ENCODE data around the gene EVA1C. TPM values are rescaled to one million over a fixed set of nuclear protein-coding genes. Genes with fewer than 3 reads are reported as not detected.

EVA1C gene
- polyA plus RNA-seq, 1 of the 3 experiments (the other 2 are of a cell fraction) = 10.1 TPM

DNA sequence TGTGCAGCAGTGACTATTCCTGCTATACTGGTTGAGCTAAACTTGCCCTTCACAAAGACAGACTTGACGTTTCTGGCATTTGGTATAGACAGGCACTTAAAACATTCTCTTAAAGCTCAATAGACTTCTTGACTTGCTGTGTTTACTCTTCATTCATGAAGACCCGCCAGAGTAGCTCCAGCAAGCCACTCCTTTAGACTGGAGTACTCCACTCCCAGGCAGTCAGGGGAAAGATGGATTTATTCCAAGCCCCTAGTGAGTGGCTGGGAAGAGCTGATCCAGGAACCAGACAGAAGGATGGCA is 70.7 kb downstream of the EVA1C start (continued):
- TF ChIP-seq, protein P1, sequence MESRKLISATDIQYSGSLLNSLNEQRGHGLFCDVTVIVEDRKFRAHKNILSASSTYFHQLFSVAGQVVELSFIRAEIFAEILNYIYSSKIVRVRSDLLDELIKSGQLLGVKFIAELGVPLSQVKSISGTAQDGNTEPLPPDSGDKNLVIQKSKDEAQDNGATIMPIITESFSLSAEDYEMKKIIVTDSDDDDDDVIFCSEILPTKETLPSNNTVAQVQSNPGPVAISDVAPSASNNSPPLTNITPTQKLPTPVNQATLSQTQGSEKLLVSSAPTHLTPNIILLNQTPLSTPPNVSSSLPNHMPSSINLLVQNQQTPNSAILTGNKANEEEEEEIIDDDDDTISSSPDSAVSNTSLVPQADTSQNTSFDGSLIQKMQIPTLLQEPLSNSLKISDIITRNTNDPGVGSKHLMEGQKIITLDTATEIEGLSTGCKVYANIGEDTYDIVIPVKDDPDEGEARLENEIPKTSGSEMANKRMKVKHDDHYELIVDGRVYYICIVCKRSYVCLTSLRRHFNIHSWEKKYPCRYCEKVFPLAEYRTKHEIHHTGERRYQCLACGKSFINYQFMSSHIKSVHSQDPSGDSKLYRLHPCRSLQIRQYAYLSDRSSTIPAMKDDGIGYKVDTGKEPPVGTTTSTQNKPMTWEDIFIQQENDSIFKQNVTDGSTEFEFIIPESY (IDR thresholded peaks at IDR 0.05; ENCODE audit: borderline replicate concordance, low read depth) = no peak
- TF ChIP-seq, protein P2, sequence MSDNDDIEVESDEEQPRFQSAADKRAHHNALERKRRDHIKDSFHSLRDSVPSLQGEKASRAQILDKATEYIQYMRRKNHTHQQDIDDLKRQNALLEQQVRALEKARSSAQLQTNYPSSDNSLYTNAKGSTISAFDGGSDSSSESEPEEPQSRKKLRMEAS (IDR thresholded peaks at IDR 0.05; ENCODE audit: low read depth) = no peak
- TF ChIP-seq NRF1 (IDR thresholded peaks at IDR 0.05; ENCODE audit: low read depth, low read length) = no peak
- no peak for TF ChIP-seq MXI1 (IDR thresholded peaks at IDR 0.05; ENCODE audit: low read depth, low read length)

DNA sequence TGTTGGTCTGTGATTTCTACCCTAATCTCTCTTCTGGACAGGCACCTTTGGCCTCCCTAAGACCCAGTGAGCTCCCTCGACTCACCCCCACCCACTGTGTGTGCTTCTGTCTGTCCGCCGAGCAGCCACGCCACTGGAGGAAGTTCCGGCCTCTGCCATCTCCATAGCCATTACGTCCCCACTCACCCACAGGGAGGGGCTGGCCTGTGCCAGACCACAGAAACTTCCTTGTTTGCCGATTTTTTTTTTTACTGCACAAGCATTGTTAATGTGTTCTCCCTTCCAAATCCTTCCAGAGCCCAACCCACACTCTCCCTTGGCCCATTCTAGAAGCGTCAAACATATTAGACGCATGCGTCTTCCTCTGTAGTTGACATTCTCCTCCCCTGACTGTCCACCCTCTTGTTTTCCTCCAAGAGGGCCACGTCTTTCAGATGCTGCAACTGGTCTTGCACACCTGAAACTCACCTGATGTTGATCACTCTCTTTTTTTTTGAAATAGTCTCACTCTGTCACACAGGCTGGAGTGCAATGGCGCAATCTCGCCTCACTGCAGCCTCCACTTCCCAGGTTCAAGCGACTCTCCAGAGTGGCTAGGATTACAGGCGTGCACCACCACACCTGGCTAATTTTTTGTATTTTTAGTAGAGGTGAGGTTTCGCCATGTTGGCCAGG is 72.3 kb downstream of the EVA1C start:
- H4K20me1 ChIP-seq (ENCODE audit: insufficient read depth) = no peaks in the 10 kb centered on the region
- H3K27me3 ChIP-seq (ENCODE audit: insufficient read depth) = no peaks in the 10 kb centered on the region
- peaks cover 7% of the 10 kb centered on the region; the same call in 1 of the 2 replicates for H3K79me2 ChIP-seq (ENCODE audit: insufficient read depth)
- H3K9ac ChIP-seq = no peak overlapping the region
- TF ChIP-seq, protein P3, sequence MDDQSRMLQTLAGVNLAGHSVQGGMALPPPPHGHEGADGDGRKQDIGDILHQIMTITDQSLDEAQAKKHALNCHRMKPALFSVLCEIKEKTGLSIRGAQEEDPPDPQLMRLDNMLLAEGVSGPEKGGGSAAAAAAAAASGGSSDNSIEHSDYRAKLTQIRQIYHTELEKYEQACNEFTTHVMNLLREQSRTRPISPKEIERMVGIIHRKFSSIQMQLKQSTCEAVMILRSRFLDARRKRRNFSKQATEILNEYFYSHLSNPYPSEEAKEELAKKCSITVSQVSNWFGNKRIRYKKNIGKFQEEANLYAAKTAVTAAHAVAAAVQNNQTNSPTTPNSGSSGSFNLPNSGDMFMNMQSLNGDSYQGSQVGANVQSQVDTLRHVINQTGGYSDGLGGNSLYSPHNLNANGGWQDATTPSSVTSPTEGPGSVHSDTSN (IDR thresholded peaks at IDR 0.05) = no peak
- TF ChIP-seq TCF12 (IDR thresholded peaks at IDR 0.05) = no peak
- TF ChIP-seq, protein P4, sequence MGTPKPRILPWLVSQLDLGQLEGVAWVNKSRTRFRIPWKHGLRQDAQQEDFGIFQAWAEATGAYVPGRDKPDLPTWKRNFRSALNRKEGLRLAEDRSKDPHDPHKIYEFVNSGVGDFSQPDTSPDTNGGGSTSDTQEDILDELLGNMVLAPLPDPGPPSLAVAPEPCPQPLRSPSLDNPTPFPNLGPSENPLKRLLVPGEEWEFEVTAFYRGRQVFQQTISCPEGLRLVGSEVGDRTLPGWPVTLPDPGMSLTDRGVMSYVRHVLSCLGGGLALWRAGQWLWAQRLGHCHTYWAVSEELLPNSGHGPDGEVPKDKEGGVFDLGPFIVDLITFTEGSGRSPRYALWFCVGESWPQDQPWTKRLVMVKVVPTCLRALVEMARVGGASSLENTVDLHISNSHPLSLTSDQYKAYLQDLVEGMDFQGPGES (IDR thresholded peaks at IDR 0.05; ENCODE audit: low read depth, low read length) = no peak
- no peak for TF ChIP-seq GATA2 (CRISPR knock-in tag; IDR thresholded peaks at IDR 0.05)
- TF ChIP-seq FOXJ3 (CRISPR knock-in tag; IDR thresholded peaks at IDR 0.05) = no peak
- TF ChIP-seq EZH2phosphoT487 (IDR thresholded peaks at IDR 0.05; ENCODE audit: borderline replicate concordance, low read depth) = no peak
- no peak for TF ChIP-seq FOXM1 (IDR thresholded peaks at IDR 0.05; ENCODE audit: low read depth)
- TF ChIP-seq RXRA (IDR thresholded peaks at IDR 0.05; ENCODE audit: borderline replicate concordance, low read depth) = no peak
- no peak for TF ChIP-seq TAF1 (IDR thresholded peaks at IDR 0.05; ENCODE audit: borderline replicate concordance, low read depth, low read length)
- TF ChIP-seq, protein P5, sequence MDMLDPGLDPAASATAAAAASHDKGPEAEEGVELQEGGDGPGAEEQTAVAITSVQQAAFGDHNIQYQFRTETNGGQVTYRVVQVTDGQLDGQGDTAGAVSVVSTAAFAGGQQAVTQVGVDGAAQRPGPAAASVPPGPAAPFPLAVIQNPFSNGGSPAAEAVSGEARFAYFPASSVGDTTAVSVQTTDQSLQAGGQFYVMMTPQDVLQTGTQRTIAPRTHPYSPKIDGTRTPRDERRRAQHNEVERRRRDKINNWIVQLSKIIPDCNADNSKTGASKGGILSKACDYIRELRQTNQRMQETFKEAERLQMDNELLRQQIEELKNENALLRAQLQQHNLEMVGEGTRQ (IDR thresholded peaks at IDR 0.05; ENCODE audit: borderline replicate concordance, low read depth, low read length) = no peak
- no peak for TF ChIP-seq CHD2 (IDR thresholded peaks at IDR 0.05; ENCODE audit: low read length, partially characterized antibody)
- TF ChIP-seq POLR2AphosphoS5 (IDR thresholded peaks at IDR 0.05; ENCODE audit: low read depth, low read length) = no peak
- TF ChIP-seq MEF2A (IDR thresholded peaks at IDR 0.05; ENCODE audit: borderline replicate concordance, low read depth) = no peak
- no peak for TF ChIP-seq ELF1 (IDR thresholded peaks at IDR 0.05)
- no peak for TF ChIP-seq MXI1 (IDR thresholded peaks at IDR 0.05; ENCODE audit: low read depth, low read length)
- TF ChIP-seq RCOR1 (IDR thresholded peaks at IDR 0.05; ENCODE audit: low read length) = no peak
- no peak for TF ChIP-seq JUND (IDR thresholded peaks at IDR 0.05)
- no peaks in the 10 kb centered on the region for H3K9me3 ChIP-seq
- H3K4me2 ChIP-seq = no peak overlapping the region
- no peak for DNase-seq
- 97% methylated on average over 16 of the region's 16 CpGs for WGBS (ENCODE audit: low lambda C conversion rate)
- H3K27ac ChIP-seq (ENCODE audit: low read depth in 2 of 2, low read length in 1 of 2) = no peak overlapping the region
- POLR2A ChIA-PET = no interaction called here
- H3K4me3 ChIP-seq (ENCODE audit: low read depth in 2 of 2, low read length in 1 of 2) = no peak overlapping the region
- H3K36me3 ChIP-seq (replicated peaks in 1 of 2; ENCODE audit: control insufficient read depth in 1 of 2, insufficient read depth in 2 of 2, low read length in 1 of 2) = peaks cover 0 to 6% of the 10 kb centered on the region in 2 experiments
- no peaks in the 10 kb centered on the region for H3K4me1 ChIP-seq (ENCODE audit: control insufficient read depth in 1 of 2, insufficient read depth in 2 of 2, low read depth in 1 of 2, low read length in 1 of 2)
- H2AFZ ChIP-seq (ENCODE audit: low read depth) = no peak overlapping the region
- peaks cover 8% of the 10 kb centered on the region for H3F3A ChIP-seq (replicated peaks; ENCODE audit: insufficient read depth)
- H3K9me2 ChIP-seq = no peaks in the 10 kb centered on the region
- CTCF ChIA-PET = no interaction called here
